HG03280 (cell line): ENCODE data around the gene SPRY2.

Source experiments
- ATAC-seq: cut with Tn5 transposase; IDR thresholded peaks from one replicate; pipeline ENCODE4 v1.9.1; 2021; ENCODE audit warnings: mild to moderate bottlenecking, moderate library complexity; ENCODE audit not compliant: unreplicated experiment

SPRY2 gene

GRCh38 chr13:80341101-80341755 is at the start of gene SPRY2:
Gene SPRY2, minus strand, starts transcription at chr13:80341126. Its CDS starts 3,421 bp downstream, at chr13:80337705.
- peak; percentile 39 for ATAC-seq

- ATAC-seq, result no peak
These were observed 49.4 kb upstream of the SPRY2 start for GRCh38 chr13:80390338-80390737.

GRCh38 chr13:80389073-80390038 is 48.4 kb upstream of the SPRY2 start:
- ATAC-seq, result no peak

GRCh38 chr13:80388506-80388905 is 47.6 kb upstream of the SPRY2 start:
- ATAC-seq, result no peak

- ATAC-seq, result no peak
These were observed 45.7 kb upstream of the SPRY2 start for GRCh38 chr13:80386592-80386991.

GRCh38 chr13:80386002-80386401 is 45.1 kb upstream of the SPRY2 start:
- ATAC-seq, result no peak

GRCh38 chr13:80382576-80382975 is 41.6 kb upstream of the SPRY2 start:
- no peak for ATAC-seq

GRCh38 chr13:80379245-80379644 is 38.3 kb upstream of the SPRY2 start:
- no peak for ATAC-seq

- no peak for ATAC-seq
These were observed 35.6 kb upstream of the SPRY2 start for GRCh38 chr13:80376554-80376953.

GRCh38 chr13:80374901-80375300 is 34.0 kb upstream of the SPRY2 start:
- no peak for ATAC-seq

GRCh38 chr13:80374444-80374843 is 33.5 kb upstream of the SPRY2 start:
- no peak for ATAC-seq

GRCh38 chr13:80371840-80372509 is 31.0 kb upstream of the SPRY2 start:
- no peak for ATAC-seq

GRCh38 chr13:80367473-80367872 is 26.5 kb upstream of the SPRY2 start:
- no peak for ATAC-seq

GRCh38 chr13:80363890-80364503 is 23.1 kb upstream of the SPRY2 start:
- ATAC-seq, result no peak

GRCh38 chr13:80362481-80362880 is 21.6 kb upstream of the SPRY2 start:
- no peak for ATAC-seq

- no peak for ATAC-seq
These were observed 21.0 kb upstream of the SPRY2 start for GRCh38 chr13:80361883-80362327.

GRCh38 chr13:80361298-80361697 is 20.4 kb upstream of the SPRY2 start:
- no peak for ATAC-seq

- no peak for ATAC-seq
These were observed 19.5 kb upstream of the SPRY2 start for GRCh38 chr13:80360453-80360800.

- no peak for ATAC-seq
These were observed 19.0 kb upstream of the SPRY2 start for GRCh38 chr13:80359778-80360452.

GRCh38 chr13:80359414-80359777 is 18.5 kb upstream of the SPRY2 start:
- ATAC-seq, result no peak
